ENCODE results near the gene CRCP. TPM values are rescaled to one million over a fixed set of nuclear protein-coding genes. Genes with fewer than 3 reads are reported as not detected.

Gene CRCP
- total and polyA plus RNA-seq, 2 of the 13 experiments (the other 11 are each of a cell fraction or from before 2014, with no cell fraction given): 22.7 to 31.0 TPM

DNA sequence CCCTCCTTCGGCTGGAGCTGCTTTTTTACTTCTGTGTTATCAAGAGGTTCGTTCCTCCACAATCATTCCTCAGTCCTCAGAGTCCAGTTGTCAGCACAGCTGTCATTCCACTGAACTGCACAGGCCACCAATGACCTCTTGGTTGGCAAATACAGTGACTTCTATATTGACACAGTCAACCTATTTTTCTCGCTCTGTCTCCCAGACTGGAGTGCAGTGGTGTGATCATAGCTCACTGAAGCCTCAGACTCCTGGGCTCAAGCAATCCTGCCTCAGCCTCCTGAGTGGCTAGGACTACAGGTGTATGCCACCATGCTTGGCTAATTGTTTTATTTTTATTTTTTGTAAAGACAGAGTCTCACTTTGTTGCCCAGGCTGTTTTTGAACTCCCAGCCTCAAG lies 27.7 kb downstream of the CRCP start (continued):
- TF ChIP-seq CENPX (CRISPR knock-in tag; IDR thresholded peaks at IDR 0.05) (no peak), RCOR2 (CRISPR knock-in tag; IDR thresholded peaks at IDR 0.05) (peak; percentile 64; the same call in 1 of the 2 replicates), KDM2A (CRISPR knock-in tag; IDR thresholded peaks at IDR 0.05; ENCODE audit: borderline replicate concordance, low read depth) (peak; percentile 5; the same call in 1 of the 2 replicates), ZNF121 (CRISPR knock-in tag; IDR thresholded peaks at IDR 0.05) (0 out of 2 replicates have a peak, but pooled peaks have one; percentile 26), ZMYM4 (CRISPR knock-in tag; IDR thresholded peaks at IDR 0.05) (peak; percentile 75), ADNP (CRISPR knock-in tag; IDR thresholded peaks at IDR 0.05) (no peak), BHLHE40 (IDR thresholded peaks at IDR 0.05; ENCODE audit: low read length) (no peak), MBD4 (IDR thresholded peaks at IDR 0.05; ENCODE audit: borderline replicate concordance, low read length) (no peak), SP5 (CRISPR knock-in tag; IDR thresholded peaks at IDR 0.05; ENCODE audit: borderline replicate concordance, low read depth) (0 out of 2 replicates have a peak, but pooled peaks have one; percentile 48), LCORL (IDR thresholded peaks at IDR 0.05) (no peak), LCORL (CRISPR knock-in tag; IDR thresholded peaks at IDR 0.05) (0 out of 2 replicates have a peak, but pooled peaks have one; percentile 66), YEATS2 (CRISPR knock-in tag; IDR thresholded peaks at IDR 0.05; ENCODE audit: borderline replicate concordance) (no peak; the same call in 1 of the 2 replicates), MIXL1 (CRISPR knock-in tag; IDR thresholded peaks at IDR 0.05) (no peak), ZEB1 (IDR thresholded peaks at IDR 0.05; ENCODE audit: insufficient replicate concordance, low read depth) (peak; percentile 42), HHEX (CRISPR knock-in tag; IDR thresholded peaks at IDR 0.05) (peak; percentile 50; the same call in 1 of the 2 replicates), ZSCAN9 (CRISPR knock-in tag; IDR thresholded peaks at IDR 0.05; ENCODE audit: borderline replicate concordance) (peak; percentile 66; the same call in 1 of the 2 replicates), MTA3 (CRISPR knock-in tag; IDR thresholded peaks at IDR 0.05) (no peak)
- TF ChIP-seq, protein P1, sequence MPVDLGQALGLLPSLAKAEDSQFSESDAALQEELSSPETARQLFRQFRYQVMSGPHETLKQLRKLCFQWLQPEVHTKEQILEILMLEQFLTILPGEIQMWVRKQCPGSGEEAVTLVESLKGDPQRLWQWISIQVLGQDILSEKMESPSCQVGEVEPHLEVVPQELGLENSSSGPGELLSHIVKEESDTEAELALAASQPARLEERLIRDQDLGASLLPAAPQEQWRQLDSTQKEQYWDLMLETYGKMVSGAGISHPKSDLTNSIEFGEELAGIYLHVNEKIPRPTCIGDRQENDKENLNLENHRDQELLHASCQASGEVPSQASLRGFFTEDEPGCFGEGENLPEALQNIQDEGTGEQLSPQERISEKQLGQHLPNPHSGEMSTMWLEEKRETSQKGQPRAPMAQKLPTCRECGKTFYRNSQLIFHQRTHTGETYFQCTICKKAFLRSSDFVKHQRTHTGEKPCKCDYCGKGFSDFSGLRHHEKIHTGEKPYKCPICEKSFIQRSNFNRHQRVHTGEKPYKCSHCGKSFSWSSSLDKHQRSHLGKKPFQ (CRISPR knock-in tag; IDR thresholded peaks at IDR 0.05; ENCODE audit: insufficient replicate concordance): no peak
- TF ChIP-seq, protein P2, sequence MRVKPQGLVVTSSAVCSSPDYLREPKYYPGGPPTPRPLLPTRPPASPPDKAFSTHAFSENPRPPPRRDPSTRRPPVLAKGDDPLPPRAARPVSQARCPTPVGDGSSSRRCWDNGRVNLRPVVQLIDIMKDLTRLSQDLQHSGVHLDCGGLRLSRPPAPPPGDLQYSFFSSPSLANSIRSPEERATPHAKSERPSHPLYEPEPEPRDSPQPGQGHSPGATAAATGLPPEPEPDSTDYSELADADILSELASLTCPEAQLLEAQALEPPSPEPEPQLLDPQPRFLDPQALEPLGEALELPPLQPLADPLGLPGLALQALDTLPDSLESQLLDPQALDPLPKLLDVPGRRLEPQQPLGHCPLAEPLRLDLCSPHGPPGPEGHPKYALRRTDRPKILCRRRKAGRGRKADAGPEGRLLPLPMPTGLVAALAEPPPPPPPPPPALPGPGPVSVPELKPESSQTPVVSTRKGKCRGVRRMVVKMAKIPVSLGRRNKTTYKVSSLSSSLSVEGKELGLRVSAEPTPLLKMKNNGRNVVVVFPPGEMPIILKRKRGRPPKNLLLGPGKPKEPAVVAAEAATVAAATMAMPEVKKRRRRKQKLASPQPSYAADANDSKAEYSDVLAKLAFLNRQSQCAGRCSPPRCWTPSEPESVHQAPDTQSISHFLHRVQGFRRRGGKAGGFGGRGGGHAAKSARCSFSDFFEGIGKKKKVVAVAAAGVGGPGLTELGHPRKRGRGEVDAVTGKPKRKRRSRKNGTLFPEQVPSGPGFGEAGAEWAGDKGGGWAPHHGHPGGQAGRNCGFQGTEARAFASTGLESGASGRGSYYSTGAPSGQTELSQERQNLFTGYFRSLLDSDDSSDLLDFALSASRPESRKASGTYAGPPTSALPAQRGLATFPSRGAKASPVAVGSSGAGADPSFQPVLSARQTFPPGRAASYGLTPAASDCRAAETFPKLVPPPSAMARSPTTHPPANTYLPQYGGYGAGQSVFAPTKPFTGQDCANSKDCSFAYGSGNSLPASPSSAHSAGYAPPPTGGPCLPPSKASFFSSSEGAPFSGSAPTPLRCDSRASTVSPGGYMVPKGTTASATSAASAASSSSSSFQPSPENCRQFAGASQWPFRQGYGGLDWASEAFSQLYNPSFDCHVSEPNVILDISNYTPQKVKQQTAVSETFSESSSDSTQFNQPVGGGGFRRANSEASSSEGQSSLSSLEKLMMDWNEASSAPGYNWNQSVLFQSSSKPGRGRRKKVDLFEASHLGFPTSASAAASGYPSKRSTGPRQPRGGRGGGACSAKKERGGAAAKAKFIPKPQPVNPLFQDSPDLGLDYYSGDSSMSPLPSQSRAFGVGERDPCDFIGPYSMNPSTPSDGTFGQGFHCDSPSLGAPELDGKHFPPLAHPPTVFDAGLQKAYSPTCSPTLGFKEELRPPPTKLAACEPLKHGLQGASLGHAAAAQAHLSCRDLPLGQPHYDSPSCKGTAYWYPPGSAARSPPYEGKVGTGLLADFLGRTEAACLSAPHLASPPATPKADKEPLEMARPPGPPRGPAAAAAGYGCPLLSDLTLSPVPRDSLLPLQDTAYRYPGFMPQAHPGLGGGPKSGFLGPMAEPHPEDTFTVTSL (CRISPR knock-in tag; IDR thresholded peaks at IDR 0.05; ENCODE audit: borderline replicate concordance): peak; percentile 74; the same call in 1 of the 2 replicates
- TF ChIP-seq, protein P3, sequence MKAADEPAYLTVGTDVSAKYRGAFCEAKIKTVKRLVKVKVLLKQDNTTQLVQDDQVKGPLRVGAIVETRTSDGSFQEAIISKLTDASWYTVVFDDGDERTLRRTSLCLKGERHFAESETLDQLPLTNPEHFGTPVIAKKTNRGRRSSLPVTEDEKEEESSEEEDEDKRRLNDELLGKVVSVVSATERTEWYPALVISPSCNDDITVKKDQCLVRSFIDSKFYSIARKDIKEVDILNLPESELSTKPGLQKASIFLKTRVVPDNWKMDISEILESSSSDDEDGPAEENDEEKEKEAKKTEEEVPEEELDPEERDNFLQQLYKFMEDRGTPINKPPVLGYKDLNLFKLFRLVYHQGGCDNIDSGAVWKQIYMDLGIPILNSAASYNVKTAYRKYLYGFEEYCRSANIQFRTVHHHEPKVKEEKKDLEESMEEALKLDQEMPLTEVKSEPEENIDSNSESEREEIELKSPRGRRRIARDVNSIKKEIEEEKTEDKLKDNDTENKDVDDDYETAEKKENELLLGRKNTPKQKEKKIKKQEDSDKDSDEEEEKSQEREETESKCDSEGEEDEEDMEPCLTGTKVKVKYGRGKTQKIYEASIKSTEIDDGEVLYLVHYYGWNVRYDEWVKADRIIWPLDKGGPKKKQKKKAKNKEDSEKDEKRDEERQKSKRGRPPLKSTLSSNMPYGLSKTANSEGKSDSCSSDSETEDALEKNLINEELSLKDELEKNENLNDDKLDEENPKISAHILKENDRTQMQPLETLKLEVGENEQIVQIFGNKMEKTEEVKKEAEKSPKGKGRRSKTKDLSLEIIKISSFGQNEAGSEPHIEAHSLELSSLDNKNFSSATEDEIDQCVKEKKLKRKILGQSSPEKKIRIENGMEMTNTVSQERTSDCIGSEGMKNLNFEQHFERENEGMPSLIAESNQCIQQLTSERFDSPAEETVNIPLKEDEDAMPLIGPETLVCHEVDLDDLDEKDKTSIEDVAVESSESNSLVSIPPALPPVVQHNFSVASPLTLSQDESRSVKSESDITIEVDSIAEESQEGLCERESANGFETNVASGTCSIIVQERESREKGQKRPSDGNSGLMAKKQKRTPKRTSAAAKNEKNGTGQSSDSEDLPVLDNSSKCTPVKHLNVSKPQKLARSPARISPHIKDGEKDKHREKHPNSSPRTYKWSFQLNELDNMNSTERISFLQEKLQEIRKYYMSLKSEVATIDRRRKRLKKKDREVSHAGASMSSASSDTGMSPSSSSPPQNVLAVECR (CRISPR knock-in tag; IDR thresholded peaks at IDR 0.05; ENCODE audit: borderline replicate concordance): peak; percentile 68; the same call in 1 of the 2 replicates

Measured in HepG2 (cell line).